ENCODE measurements around the gene RANBP3.

The RANBP3 gene

GRCh38 chr19:5926641-5927440 is 51.1 kb downstream of the RANBP3 start:
- no peak for DNase-seq (ENCODE audit: low spot score)

DNA sequence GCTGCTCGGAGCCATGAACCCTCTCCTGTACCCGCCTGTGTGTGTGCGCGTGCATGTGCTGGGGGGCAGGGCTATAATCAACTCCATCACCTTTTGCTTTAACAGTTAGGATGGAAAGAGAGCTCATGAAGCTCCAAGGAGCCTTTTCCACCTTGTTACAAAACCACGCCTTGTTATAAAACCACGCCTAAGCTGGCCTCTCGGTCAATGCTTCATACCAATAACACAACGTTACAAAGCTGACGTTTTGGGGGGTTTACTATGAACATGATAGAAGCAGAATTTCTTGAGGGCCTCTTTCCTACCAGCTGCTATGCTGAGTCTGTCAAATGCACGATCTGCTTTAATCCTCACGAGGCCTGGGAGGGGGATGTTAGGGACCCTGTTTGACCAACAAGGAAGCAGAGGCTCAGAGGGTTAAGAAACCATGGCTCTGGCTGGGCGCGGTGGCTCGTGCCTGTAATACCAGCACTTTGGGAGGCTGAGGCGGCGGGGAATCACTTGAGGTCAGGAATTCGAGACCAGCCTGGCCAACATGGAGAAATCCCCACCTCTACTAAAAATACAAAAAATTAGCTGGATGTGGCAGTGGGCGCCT is 52.0 kb downstream of the RANBP3 start:
- DNase-seq (ENCODE audit: low spot score): no peak

DNA sequence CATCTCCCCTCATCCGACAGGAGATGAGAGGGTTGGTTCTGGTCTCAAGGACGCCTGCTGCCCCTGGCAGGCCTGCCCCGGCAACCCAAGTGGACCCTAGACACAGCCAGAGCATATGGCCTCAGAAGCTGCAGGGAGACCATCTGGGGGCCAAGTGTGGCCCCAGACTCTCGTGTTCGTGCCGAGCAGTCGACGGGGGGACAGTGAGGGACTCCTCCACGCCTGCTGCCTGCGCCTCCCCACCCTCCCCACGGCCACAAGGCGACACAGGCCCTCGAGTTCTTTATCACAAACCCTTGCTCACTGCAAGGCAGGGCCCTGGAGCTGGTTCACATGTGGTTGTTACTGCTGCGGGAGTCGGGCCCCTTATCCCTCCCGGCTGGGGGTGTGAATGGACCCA is 54.6 kb downstream of the RANBP3 start:
- no peak for DNase-seq (ENCODE audit: low spot score)

DNA sequence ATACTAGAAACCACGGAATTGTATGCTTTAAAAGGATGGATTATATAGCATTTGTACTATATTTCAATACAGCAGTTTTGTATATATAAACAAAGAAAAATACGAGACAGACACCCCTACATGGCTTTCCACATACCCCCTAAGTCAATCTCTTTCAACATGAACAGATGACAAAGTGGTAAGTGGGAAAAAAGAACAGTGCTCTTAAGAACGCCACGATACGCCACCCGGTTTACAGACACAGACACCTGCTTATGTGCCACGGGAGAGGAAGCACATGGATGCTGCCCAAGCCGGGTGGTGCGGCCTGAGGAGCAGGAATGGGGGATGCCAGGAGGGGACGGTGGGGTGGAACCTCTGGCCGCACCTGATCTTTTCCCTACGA is 55.8 kb downstream of the RANBP3 start:
- DNase-seq (ENCODE audit: low spot score): no peak

GRCh38 chr19:5921516-5922160 is 56.3 kb downstream of the RANBP3 start:
- no peak for DNase-seq (ENCODE audit: low spot score)

DNA sequence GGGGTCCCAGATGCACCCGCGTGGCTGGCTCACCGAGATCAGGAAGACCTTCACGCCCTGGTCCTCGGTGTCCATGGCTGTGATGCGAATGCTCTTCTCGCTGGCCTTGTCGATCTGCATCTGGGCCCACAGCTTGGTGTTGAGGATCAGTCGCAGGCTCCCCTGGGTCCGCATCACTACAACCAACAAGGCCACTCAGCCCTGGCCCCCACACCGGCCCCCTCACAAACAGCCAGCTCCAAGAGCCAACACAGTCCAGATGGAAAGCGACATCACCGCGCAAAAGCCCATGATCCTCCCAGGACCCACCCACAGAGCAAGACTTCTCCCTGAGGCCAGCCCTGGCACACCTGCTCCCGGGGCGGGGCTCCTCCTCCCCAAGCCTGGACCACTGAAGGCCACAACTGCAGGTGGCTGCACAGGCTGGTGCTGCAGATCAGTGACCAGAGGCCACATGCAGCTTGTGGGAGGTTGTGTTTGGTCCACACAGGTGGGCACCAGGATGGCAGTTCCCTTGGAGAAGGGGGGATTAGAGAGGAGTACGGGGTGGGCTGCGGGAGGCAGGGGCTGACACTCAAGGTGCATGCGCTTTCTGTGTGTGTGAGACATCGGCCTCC is 59.4 kb downstream of the RANBP3 start:
- no peak for DNase-seq (ENCODE audit: low spot score)

- no peak for DNase-seq (ENCODE audit: low spot score)
These were observed 60.4 kb downstream of the RANBP3 start for GRCh38 chr19:5917431-5918107.

DNA sequence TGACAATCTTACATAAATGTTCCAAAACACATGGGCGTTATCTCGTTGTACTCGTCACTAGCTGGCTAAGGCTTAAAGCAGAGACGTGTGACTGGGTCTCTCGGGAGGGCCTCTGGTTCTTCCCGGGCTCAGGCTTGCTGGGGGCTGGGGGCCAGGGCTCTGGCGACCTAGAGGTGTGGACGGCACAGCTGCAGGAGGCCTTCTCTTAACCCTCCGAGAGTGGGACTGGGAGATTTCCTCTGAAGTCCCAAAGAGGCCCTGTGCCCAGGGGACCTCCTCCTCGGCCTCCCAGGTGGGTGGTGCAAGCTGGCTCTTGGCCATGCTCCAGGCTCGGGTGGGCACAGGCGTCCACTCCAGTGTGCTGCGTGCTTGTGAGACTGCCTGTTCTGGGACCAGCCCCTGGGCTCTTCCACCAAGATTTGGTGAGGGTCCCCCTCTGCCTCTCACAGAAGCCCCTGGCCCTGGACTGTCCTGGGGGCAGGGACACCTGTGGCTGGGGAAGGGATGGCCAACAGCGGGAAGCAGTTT is 61.7 kb downstream of the RANBP3 start:
- DNase-seq (ENCODE audit: low spot score): no peak

DNA sequence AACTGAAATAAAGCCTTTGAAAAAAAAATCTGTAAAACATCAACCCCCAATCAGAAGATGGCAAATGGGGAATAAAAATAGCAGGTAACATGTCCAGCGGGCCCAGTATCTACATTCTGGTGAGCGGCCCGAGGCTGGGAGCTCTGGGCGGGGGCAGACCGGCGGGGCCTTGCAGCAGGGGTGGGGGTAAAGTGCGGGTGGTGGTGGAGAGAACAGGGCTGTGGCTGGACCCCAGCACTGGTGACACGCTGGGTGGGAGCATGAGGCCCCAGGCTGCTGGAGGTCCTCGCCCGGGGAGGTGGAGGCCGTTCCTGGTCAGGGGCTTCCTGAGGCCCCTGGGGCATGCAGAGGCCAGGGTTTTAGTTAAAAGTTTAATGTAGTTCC is 62.2 kb downstream of the RANBP3 start:
- no peak for DNase-seq (ENCODE audit: low spot score)

DNA sequence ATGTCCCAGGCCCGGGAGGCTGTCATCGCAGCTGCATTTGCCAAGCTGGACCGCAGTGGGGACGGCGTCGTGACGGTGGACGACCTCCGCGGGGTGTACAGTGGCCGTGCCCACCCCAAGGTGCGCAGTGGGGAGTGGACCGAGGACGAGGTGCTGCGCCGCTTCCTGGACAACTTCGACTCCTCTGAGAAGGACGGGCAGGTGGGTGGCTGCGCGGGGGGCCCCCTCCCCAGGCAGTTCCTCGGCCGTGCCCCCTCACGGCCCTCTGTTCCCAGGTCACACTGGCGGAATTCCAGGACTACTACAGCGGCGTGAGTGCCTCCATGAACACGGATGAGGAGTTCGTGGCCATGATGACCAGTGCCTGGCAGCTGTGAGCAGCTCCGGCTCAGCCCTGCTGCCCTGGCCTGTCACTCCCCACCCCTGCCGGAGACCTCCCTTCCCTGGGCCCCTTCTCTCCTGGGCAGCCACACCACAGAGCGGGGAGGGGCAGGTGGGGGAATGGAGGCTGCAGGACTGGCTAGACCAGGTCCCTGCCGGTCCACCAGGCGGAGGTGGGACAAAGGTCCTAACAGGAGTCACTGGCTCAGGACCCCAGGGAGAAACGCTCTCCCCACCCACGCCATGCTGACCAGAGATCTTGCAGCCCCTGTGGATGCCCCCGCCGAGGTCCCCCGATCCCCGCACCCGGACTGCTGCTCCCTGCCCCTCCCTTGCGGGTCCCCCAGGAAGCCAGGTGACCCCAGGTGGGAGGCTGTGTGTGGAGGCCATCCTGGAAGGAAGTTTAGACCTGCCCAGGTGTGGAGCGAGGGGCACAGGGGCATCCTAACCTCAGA is 62.8 kb downstream of the RANBP3 start:
- DNase-seq (ENCODE audit: low spot score): no peak

DNA sequence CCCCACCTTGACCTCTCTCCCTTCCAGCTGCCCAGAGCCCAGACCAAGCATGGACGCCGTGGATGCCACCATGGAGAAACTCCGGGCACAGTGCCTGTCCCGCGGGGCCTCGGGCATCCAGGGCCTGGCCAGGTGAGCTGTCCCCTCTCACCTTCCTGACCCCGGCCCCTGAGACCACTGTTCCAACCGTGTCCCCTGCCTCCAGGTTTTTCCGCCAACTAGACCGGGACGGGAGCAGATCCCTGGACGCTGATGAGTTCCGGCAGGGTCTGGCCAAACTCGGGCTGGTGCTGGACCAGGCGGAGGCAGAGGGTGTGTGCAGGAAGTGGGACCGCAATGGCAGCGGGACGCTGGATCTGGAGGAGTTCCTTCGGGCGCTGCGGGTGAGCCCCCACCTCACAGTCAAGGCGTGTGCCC is 63.6 kb downstream of the RANBP3 start:
- no peak for DNase-seq (ENCODE audit: low spot score)

GRCh38 chr19:5913739-5914357 is 64.1 kb downstream of the RANBP3 start, which contains the start of gene CAPS:
Gene CAPS (plus strand): TSS chr19:5914254. CDS start chr19:5914407, 153 bp downstream.
- no peak for DNase-seq (ENCODE audit: low spot score)

DNA sequence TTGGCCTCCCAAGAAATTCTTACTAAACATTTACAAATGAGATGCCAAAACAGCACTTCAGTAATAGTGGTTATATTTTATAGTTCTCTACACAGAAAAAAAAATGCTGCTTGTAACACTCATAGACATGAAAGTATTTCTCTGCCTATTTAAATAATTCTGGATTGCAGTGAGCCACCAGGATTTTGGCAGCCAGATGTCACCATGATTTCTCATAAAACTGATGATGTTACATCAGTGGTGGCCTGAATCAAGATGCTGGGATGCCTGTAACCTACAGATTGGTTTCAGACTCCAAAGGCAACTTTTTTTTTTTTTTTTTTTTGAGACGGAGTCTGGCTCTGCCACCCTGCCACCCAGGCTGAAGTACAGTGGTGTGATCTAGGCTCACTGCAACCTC is 66.6 kb downstream of the RANBP3 start:
- no peak for DNase-seq (ENCODE audit: low spot score)

DNA sequence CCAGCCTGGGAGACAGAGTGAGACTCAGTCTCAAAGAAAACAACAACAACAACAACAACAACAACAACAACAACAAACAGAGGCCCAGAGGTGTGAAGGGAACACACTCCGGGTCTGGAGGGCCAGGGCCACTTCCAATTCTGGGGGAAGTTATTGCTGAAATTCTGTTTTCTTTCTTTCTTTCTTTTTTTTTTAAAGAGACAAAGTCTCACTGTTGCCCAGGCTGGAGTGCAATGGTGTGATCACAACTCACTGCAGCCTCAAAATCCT is 67.4 kb downstream of the RANBP3 start:
- DNase-seq (ENCODE audit: low spot score): no peak

DNA sequence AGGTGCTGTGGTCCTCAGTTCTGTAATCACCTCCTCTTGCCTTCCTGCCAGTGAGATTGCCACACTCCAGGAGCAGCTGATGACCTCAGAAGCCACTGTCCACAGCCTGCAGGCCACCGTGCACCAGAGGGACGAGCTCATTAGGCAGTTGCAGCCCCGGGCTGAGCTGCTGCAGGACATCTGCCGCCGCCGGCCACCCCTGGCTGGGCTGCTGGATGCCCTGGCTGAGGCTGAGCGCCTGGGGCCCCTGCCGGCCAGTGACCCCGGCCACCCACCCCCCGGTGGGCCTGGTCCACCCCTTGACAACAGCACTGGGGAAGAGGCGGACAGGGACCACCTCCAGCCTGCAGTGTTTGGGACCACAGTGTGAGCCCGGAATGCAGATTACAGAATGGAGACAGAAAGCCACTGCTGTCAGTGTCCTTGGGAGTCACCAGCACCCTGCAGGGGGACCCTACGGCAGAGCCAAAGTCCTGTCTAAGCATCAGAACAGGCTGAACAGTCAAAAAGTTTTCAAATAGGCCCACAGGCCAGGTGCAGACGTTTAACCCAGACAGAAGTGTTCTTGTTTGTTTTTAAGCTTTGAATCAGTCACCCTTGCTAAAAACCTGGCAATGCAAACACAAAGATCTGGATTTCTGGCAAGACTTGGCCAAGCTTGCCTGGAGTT is 69.0 kb downstream of the RANBP3 start:
- no peak for DNase-seq (ENCODE audit: low spot score)

DNA sequence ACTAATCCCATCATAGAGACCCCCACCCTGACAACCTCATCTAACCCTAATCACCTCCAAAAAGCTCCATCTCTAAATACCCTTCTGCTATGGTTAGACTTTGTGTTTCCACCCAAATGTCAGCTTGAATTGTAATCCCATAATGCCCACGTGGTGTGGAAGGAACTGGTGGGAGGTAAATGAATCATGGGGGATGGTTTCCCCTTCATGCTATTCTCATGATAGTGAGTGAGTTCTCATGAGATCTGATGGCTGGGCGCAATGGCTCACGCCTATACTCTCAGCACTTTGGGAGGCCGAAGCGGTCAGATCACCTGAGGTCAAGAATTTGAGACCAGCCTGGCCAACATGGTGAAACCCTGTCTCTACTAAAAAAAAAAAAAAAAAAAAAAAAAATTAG is 70.7 kb downstream of the RANBP3 start:
- DNase-seq (ENCODE audit: low spot score): no peak

DNA sequence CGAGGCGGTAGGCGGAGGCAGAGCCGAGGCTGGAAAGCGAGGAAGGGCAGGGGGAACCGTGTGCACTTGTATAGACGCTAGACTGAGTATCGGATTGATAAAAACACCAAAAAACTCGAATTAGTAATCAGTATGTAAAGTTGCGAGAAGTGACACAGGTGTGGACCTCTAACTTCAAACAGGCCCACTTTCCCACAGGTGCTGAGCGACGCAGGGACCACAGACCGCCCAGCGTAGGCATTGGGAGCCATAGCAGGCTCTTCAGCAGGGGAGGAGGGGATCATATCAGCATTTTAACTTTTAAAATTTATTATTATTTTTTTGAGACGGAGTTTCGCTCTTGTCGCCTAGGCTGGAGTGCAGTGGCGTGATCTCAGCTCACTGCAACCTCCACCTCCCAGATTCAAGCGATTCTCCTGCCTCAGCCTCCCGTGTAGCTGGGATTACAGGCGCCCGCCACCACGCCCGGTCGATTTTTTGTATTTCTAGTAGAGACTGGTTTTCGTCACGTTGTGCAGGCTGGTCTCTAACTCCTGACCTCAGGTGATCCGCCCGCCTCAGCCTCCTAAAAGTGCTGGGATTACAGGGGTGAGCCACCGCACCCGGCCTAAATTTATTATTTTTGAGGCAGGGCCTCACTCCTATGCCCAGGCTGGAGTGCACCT is 72.7 kb downstream of the RANBP3 start:
- no peak for DNase-seq (ENCODE audit: low spot score)

DNA sequence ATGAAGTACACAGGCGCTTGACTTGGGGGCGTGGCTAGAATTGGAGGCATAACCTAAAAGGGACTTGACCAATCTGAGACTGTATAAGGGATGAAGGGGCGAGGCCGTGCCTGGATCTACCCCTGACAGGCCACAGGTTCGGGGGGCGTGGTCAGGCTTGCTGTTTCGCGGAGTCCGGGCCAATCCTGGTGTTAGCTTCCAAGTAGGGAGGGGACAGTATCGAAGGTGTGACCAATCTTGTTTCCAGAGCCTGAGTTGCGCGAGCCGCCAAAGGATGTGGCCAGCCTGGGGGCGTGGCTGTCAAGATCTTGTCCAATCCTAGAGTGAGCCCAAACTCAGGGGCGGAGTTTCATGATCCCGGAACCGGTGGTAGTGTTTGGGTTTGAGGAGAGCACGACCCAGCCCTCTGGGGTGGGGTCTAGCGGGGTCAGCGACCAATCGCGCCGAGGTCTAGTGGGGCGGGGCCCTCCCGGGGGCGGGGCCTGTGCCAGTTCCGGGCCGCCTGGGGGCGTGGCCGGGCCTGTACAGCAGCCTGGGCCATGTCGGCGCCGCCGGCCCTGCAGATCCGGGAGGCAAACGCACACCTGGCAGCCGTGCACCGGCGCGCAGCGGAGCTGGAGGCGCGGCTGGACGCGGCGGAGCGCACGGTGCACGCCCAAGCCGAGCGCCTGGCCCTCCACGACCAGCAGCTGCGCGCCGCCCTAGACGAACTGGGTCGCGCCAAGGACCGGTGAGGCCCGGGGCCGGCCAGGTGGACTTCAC is 73.4 kb downstream of the RANBP3 start, which contains the start of gene VMAC:
Gene VMAC (plus strand): TSS at position 521 of the 762 bp plus-strand sequence. CDS start 19 bp downstream, at position 540.
- DNase-seq (ENCODE audit: low spot score): peak; percentile 100

All from hematopoietic multipotent progenitor cell treated with erythropoietin and hydrocortisone succinate and interleukin-3 and kit ligand, for 15 days (in vitro differentiated cells).